Mesendoderm (in vitro differentiated cells): ENCODE data around the gene RGS8. TPM values are rescaled to one million over a fixed set of nuclear protein-coding genes. Genes with fewer than 3 reads are reported as not detected.

Experiments
- DNase-seq: peaks from one replicate; pipeline ENCODE4 v3.0.0; 2013
- H2AK5ac ChIP-seq: 2 replicates; pipeline ENCODE4 v1.6.1; 2013; ENCODE audit warnings: low read length, inconsistent platforms
- H2BK120ac ChIP-seq: 2 replicates; pipeline ENCODE4 v1.6.1; 2013; ENCODE audit warnings: low read depth, mild to moderate bottlenecking, low read length, moderate library complexity, mixed read lengths
- H2BK15ac ChIP-seq: replicated peaks from 2 replicates; pipeline ENCODE4 v1.6.1; 2013; ENCODE audit warnings: low read depth, mild to moderate bottlenecking, moderate library complexity
- H2BK5ac ChIP-seq: 2 replicates; pipeline ENCODE4 v1.6.1; 2013; ENCODE audit warnings: low read length, inconsistent platforms
- H3K18ac ChIP-seq: 2 replicates; pipeline ENCODE4 v1.6.1; 2013; ENCODE audit warnings: mild to moderate bottlenecking, low read length, mixed read lengths
- H3K23ac ChIP-seq: one replicate; pipeline ENCODE4 v1.6.1; 2013; ENCODE audit warnings: low read length
- H3K27ac ChIP-seq: 2 replicates; pipeline ENCODE4 v1.5.1; 2013; ENCODE audit warnings: low read depth, mild to moderate bottlenecking, inconsistent platforms, low read length, moderate library complexity
- H3K27me3 ChIP-seq: 2 replicates; pipeline ENCODE4 v1.6.1; 2013; ENCODE audit warnings: low read length, control low read depth, mild to moderate bottlenecking, inconsistent platforms; ENCODE audit not compliant: insufficient read depth, poor library complexity
- H3K36me3 ChIP-seq: 2 replicates; pipeline ENCODE4 v1.6.1; 2013; ENCODE audit warnings: low read length, inconsistent platforms; ENCODE audit not compliant: control insufficient read depth, insufficient read depth
- H3K4ac ChIP-seq: one replicate; pipeline ENCODE4 v1.6.1; 2013; ENCODE audit warnings: low read depth, mild to moderate bottlenecking, low read length, moderate library complexity
- H3K4me1 ChIP-seq: 2 replicates; pipeline ENCODE4 v1.6.1; 2013; ENCODE audit warnings: low read depth, low read length, inconsistent platforms; ENCODE audit not compliant: control insufficient read depth
- H3K4me2 ChIP-seq: 2 replicates; pipeline ENCODE4 v1.6.1; 2013; ENCODE audit warnings: low read length
- H3K4me3 ChIP-seq: 2 replicates; pipeline ENCODE4 v1.5.1; 2013; ENCODE audit warnings: mild to moderate bottlenecking, low read length
- H3K56ac ChIP-seq: one replicate; pipeline ENCODE4 v1.6.1; 2013; ENCODE audit warnings: low read length
- H3K79me1 ChIP-seq: 2 replicates; pipeline ENCODE4 v1.6.1; 2013; ENCODE audit warnings: low read length, inconsistent platforms
- H3K79me2 ChIP-seq: 2 replicates; pipeline ENCODE4 v1.6.1; 2013; ENCODE audit warnings: mild to moderate bottlenecking, low read length; ENCODE audit not compliant: control insufficient read depth, insufficient read depth
- H3K9ac ChIP-seq: 2 replicates; pipeline ENCODE4 v1.6.1; 2013; ENCODE audit warnings: low read length, inconsistent platforms
- H4K5ac ChIP-seq: one replicate; pipeline ENCODE4 v1.6.1; 2013; ENCODE audit warnings: low read length
- H4K8ac ChIP-seq: one replicate; pipeline ENCODE4 v1.6.1; 2013; ENCODE audit warnings: low read depth, mild to moderate bottlenecking, control low read depth, low read length, moderate library complexity
- WGBS: extraction: QIAGEN DNeasy Blood & Tissue Kit; methylation state at CpG from one replicate; pipeline ENCODE4 v1.1.7; 2013; ENCODE audit warnings: low lambda C conversion rate, missing lambda C conversion rate; ENCODE audit not compliant: insufficient coverage; ENCODE audit errors: extremely low coverage; 5-methylcytosine and 5-hydroxymethylcytosine counted together
- polyA plus RNA-seq, 2 experiments: library from polyadenylated mRNA; stranded (reverse); fragments of 200-250 nt; gene quantifications; one replicate each; pipeline ENCODE4 v1.2.3, GENCODE V29; 2013

The RGS8 gene
- 1.3 TPM for polyA plus RNA-seq (2013, experiment 1 of 2)
- 1.0 TPM for polyA plus RNA-seq (2013, experiment 2 of 2)

- DNase-seq: no peak
- no peak within 1 kb of the TSS for H3K9ac ChIP-seq
- H3K27me3 ChIP-seq: no peaks in the 10 kb centered on the region
- H4K5ac ChIP-seq: no peak within 1 kb of the TSS
- WGBS: no CpG with 5 or more reads among the region's 19 CpGs
- no peak within 1 kb of the TSS for H4K8ac ChIP-seq
- no peak within 1 kb of the TSS for H3K4ac ChIP-seq
- H3K4me1 ChIP-seq: no peaks in the 10 kb centered on the region
- no peak within 1 kb of the TSS for H2BK15ac ChIP-seq
- H3K27ac ChIP-seq: no peak within 1 kb of the TSS
- H3K4me3 ChIP-seq: no peak within 1 kb of the TSS
- H3K18ac ChIP-seq: no peak within 1 kb of the TSS
- H2BK120ac ChIP-seq: no peak within 1 kb of the TSS
- no peaks in the 10 kb centered on the region for H3K79me2 ChIP-seq
- no peak within 1 kb of the TSS for H2BK5ac ChIP-seq
- no peaks in the 10 kb centered on the region for H3K36me3 ChIP-seq
- no peak within 1 kb of the TSS for H2AK5ac ChIP-seq
- H3K56ac ChIP-seq: no peak within 1 kb of the TSS
- H3K79me1 ChIP-seq: no peaks in the 10 kb centered on the region
- H3K23ac ChIP-seq: no peak within 1 kb of the TSS
- no peak within 1 kb of the TSS for H3K4me2 ChIP-seq
These were observed at the start of gene RGS8 for GRCh38 chr1:182684116-182684828. RGS8 (minus strand) TSS chr1:182684587; CDS start chr1:182669649, 14,938 bp downstream.

- Histone ChIP-seq H3K9ac (no peak overlapping the region), H2BK15ac (no peak overlapping the region), H3K4me2 (no peak overlapping the region), H2AK5ac (no peak overlapping the region), H3K79me1 (no peaks in the 10 kb centered on the region), H3K79me2 (no peaks in the 10 kb centered on the region), H3K56ac (peak overlapping the region; percentile 26), H3K4me3 (no peak overlapping the region), H4K8ac (no peak overlapping the region), H3K27me3 (no peaks in the 10 kb centered on the region), H3K36me3 (no peaks in the 10 kb centered on the region), H3K18ac (peak overlapping the region; percentile 68), H3K4me1 (peaks cover 5% of the 10 kb centered on the region), H2BK120ac (no peak overlapping the region), H4K5ac (no peak overlapping the region), H3K4ac (no peak overlapping the region), H3K23ac (no peak overlapping the region), H2BK5ac (no peak overlapping the region), H3K27ac (no peak overlapping the region)
- WGBS: no CpG with 5 or more reads among the region's 4 CpGs
- no peak for DNase-seq
These were observed 47.6 kb upstream of the RGS8 start for GRCh38 chr1:182731852-182732575.

- no peak overlapping the region for H3K9ac ChIP-seq
- no peak overlapping the region for H3K27ac ChIP-seq
- no peak overlapping the region for H4K8ac ChIP-seq
- no peaks in the 10 kb centered on the region for H3K4me1 ChIP-seq
- H3K4ac ChIP-seq: no peak overlapping the region
- no CpG with 5 or more reads among the region's 1 CpG for WGBS
- no peaks in the 10 kb centered on the region for H3K27me3 ChIP-seq
- H2BK5ac ChIP-seq: no peak overlapping the region
- H2AK5ac ChIP-seq: no peak overlapping the region
- no peak overlapping the region for H3K4me3 ChIP-seq
- no peak overlapping the region for H4K5ac ChIP-seq
- H3K18ac ChIP-seq: no peak overlapping the region
- no peak overlapping the region for H3K56ac ChIP-seq
- no peak overlapping the region for H2BK15ac ChIP-seq
- no peaks in the 10 kb centered on the region for H3K79me2 ChIP-seq
- no peak overlapping the region for H2BK120ac ChIP-seq
- no peaks in the 10 kb centered on the region for H3K79me1 ChIP-seq
- no peak overlapping the region for H3K23ac ChIP-seq
- DNase-seq: no peak
- H3K36me3 ChIP-seq: no peaks in the 10 kb centered on the region
- H3K4me2 ChIP-seq: no peak overlapping the region
These were observed 42.5 kb upstream of the RGS8 start for GRCh38 chr1:182726912-182727311.

GRCh38 chr1:182725259-182726255, 41.2 kb upstream of the RGS8 start:
- no peak overlapping the region for H2BK120ac ChIP-seq
- H3K9ac ChIP-seq: no peak overlapping the region
- no peak overlapping the region for H3K4me2 ChIP-seq
- H2BK15ac ChIP-seq: no peak overlapping the region
- no peaks in the 10 kb centered on the region for H3K79me2 ChIP-seq
- no peaks in the 10 kb centered on the region for H3K79me1 ChIP-seq
- no peak overlapping the region for H3K23ac ChIP-seq
- H3K36me3 ChIP-seq: no peaks in the 10 kb centered on the region
- H3K18ac ChIP-seq: no peak overlapping the region
- no peaks in the 10 kb centered on the region for H3K4me1 ChIP-seq
- no peak overlapping the region for H3K4me3 ChIP-seq
- H3K27me3 ChIP-seq: no peaks in the 10 kb centered on the region
- no CpG with 5 or more reads among the region's 8 CpGs for WGBS
- no peak overlapping the region for H4K8ac ChIP-seq
- no peak overlapping the region for H4K5ac ChIP-seq
- H3K56ac ChIP-seq: no peak overlapping the region
- no peak overlapping the region for H3K27ac ChIP-seq
- no peak overlapping the region for H3K4ac ChIP-seq
- H2AK5ac ChIP-seq: no peak overlapping the region
- H2BK5ac ChIP-seq: no peak overlapping the region
- DNase-seq: no peak

GRCh38 chr1:182724215-182724614, 39.8 kb upstream of the RGS8 start:
- Histone ChIP-seq H3K36me3 (no peaks in the 10 kb centered on the region), H3K18ac (no peak overlapping the region), H2BK120ac (no peak overlapping the region), H3K4me2 (no peak overlapping the region), H4K8ac (no peak overlapping the region), H3K4me1 (no peaks in the 10 kb centered on the region), H2BK15ac (no peak overlapping the region), H2AK5ac (no peak overlapping the region), H3K79me1 (no peaks in the 10 kb centered on the region), H3K27ac (no peak overlapping the region), H4K5ac (no peak overlapping the region), H3K79me2 (no peaks in the 10 kb centered on the region), H3K4me3 (no peak overlapping the region), H2BK5ac (no peak overlapping the region), H3K4ac (no peak overlapping the region), H3K27me3 (no peaks in the 10 kb centered on the region), H3K23ac (no peak overlapping the region), H3K9ac (no peak overlapping the region), H3K56ac (no peak overlapping the region)
- DNase-seq: no peak
- WGBS: no CpG with 5 or more reads among the region's 2 CpGs
